Activated CD8-positive, alpha-beta memory T cell treated with anti-CD3 and anti-CD28 coated beads, Interleukin-2, amount 50 U/mL, for 1 hour (primary cell): ENCODE results near the gene LRPPRC.

ENCODE experiments used
- DNase-seq: peaks from one replicate; pipeline ENCODE4 v3.0.0-alpha.2; 2020; ENCODE audit errors: extremely low read depth

The LRPPRC gene

GRCh38 chr2:43906448-43907109, 89.2 kb downstream of the LRPPRC start:
- DNase-seq = no peak

GRCh38 chr2:43905871-43906270, 89.9 kb downstream of the LRPPRC start:
- DNase-seq = no peak

GRCh38 chr2:43905371-43905803, 90.4 kb downstream of the LRPPRC start:
- DNase-seq = no peak

GRCh38 chr2:43899589-43899988, 96.2 kb downstream of the LRPPRC start:
- DNase-seq = no peak

- DNase-seq = no peak
Observed at GRCh38 chr2:43898838-43899346, 96.9 kb downstream of the LRPPRC start.

GRCh38 chr2:43898134-43898837, 97.5 kb downstream of the LRPPRC start:
- DNase-seq = no peak

GRCh38 chr2:43897492-43897891, 98.3 kb downstream of the LRPPRC start:
- DNase-seq = no peak

- DNase-seq = no peak
Observed at GRCh38 chr2:43896906-43897305, 98.9 kb downstream of the LRPPRC start.

GRCh38 chr2:43894743-43895142, 101.0 kb downstream of the LRPPRC start:
- no peak for DNase-seq

GRCh38 chr2:43890855-43891254, 104.9 kb downstream of the LRPPRC start:
- no peak for DNase-seq

GRCh38 chr2:43889416-43889815, 106.4 kb downstream of the LRPPRC start:
- no peak for DNase-seq

- DNase-seq = no peak
Observed at GRCh38 chr2:43887176-43887575, 108.6 kb downstream of the LRPPRC start.

- DNase-seq = no peak
Observed at GRCh38 chr2:43885132-43885632, 110.6 kb downstream of the LRPPRC start.

- no peak for DNase-seq
Observed at GRCh38 chr2:43884689-43885088, 111.1 kb downstream of the LRPPRC start.

- no peak for DNase-seq
Observed at GRCh38 chr2:43882312-43882711, 113.5 kb downstream of the LRPPRC start.

GRCh38 chr2:43880952-43881351, 114.8 kb downstream of the LRPPRC start:
- DNase-seq = no peak

- DNase-seq = no peak
Observed at GRCh38 chr2:43880471-43880870, 115.3 kb downstream of the LRPPRC start.

- DNase-seq = no peak
Observed at GRCh38 chr2:43879261-43879660, 116.5 kb downstream of the LRPPRC start.

GRCh38 chr2:43877782-43878464, 117.9 kb downstream of the LRPPRC start:
- DNase-seq = no peak

- DNase-seq = no peak
Observed at GRCh38 chr2:43874776-43875451, 120.9 kb downstream of the LRPPRC start.

- DNase-seq = no peak
Observed at GRCh38 chr2:43872151-43872550, 123.6 kb downstream of the LRPPRC start.

- DNase-seq = no peak
Observed at GRCh38 chr2:43855292-43855691, 140.5 kb downstream of the LRPPRC start.
